Lung (tissue), 12 donors: ENCODE data around the gene SCUBE3. TPM values are rescaled to one million over a fixed set of nuclear protein-coding genes. Genes with fewer than 3 reads are reported as not detected.

Experiments used
- ATAC-seq: fragments of 200-7000 bp; cut with Tn5 transposase; one replicate; pipeline ENCODE4 v1.9.1; 2020; ENCODE audit warnings: moderate number of reproducible peaks; ENCODE audit not compliant: insufficient read depth, low FRiP score
- DNase-seq, 3 donors: peaks; one replicate each; pipeline ENCODE4 v3.0.0-alpha.2; 2013 to 2017
- H3K27ac ChIP-seq, 2 donors: one replicate each; pipeline ENCODE4 v1.5.1; 2013; ENCODE audit warnings: mild to moderate bottlenecking in 2 of 2, moderate library complexity in 2 of 2, control low read depth in 1 of 2, inconsistent platforms in 1 of 2, low read depth in 1 of 2, low read length in 1 of 2
- H3K27me3 ChIP-seq, 3 donors: one replicate each; pipeline ENCODE4 v1.5.1; 2013; ENCODE audit warnings: low read length in 2 of 3; ENCODE audit not compliant: control insufficient read depth in 3 of 3, insufficient read depth in 3 of 3
- H3K36me3 ChIP-seq, 4 donors: one replicate each; pipeline ENCODE4 v1.5.1; 2013; ENCODE audit warnings: low read length in 4 of 4, mild to moderate bottlenecking in 1 of 4, moderate library complexity in 1 of 4; ENCODE audit not compliant: control insufficient read depth in 4 of 4, insufficient read depth in 4 of 4
- H3K4me1 ChIP-seq, 5 donors: one replicate each; pipeline ENCODE4 v1.5.1; 2013; ENCODE audit warnings: low read length in 5 of 5, mild to moderate bottlenecking in 2 of 5, moderate library complexity in 1 of 5; ENCODE audit not compliant: control insufficient read depth in 5 of 5, insufficient read depth in 5 of 5
- H3K4me3 ChIP-seq: one replicate; pipeline ENCODE4 v1.5.1; 2013; ENCODE audit warnings: mild to moderate bottlenecking, control low read depth, moderate library complexity
- H3K9ac ChIP-seq, 2 donors: one replicate each; pipeline ENCODE4 v1.5.1; 2013; ENCODE audit warnings: low read length in 2 of 2, control low read depth in 1 of 2; ENCODE audit not compliant: insufficient read depth in 1 of 2
- H3K9me3 ChIP-seq, 4 donors: one replicate each; pipeline ENCODE4 v1.5.1; 2013; ENCODE audit warnings: low read length in 3 of 4, mild to moderate bottlenecking in 1 of 4, moderate library complexity in 1 of 4; ENCODE audit not compliant: control insufficient read depth in 4 of 4, insufficient read depth in 3 of 4
- WGBS, 2 donors: extraction: QIAGEN DNeasy Blood & Tissue Kit; methylation state at CpG; one replicate each; pipeline ENCODE4 v1.1.7; 2013; 5-methylcytosine and 5-hydroxymethylcytosine counted together
- polyA plus RNA-seq, 2 donors: library from polyadenylated mRNA; stranded (reverse); fragments of 200-250 nt; gene quantifications; one replicate each; pipeline ENCODE4 v1.2.1, GENCODE V29; 2013
- total RNA-seq, 2 donors: library from RNA; depleted of rRNA in 1 of 2; stranded (reverse); fragments of >200 nt in 1 of 2; gene quantifications; one replicate each; pipeline ENCODE4 v1.2.1, GENCODE V29; 2014 to 2021
- TF ChIP-seq, protein P1 (sequence below): IDR thresholded peaks from 2 replicates; pipeline ENCODE4 v1.5.1; 2012; ENCODE audit warnings: mild to moderate bottlenecking; ENCODE audit errors: control extremely low read depth, extremely low read depth
- donor health status: control.
- donor health status: control.
- donor health status: Bipolar disorder and iron deficiency.
- donor health status: healthy.
- donor health status: DM: yes; HTN: yes; CAD: no.

The SCUBE3 gene
- total and polyA plus RNA-seq, 4 donors, result 0.02 to 2.1 (median 0.92) TPM

DNA sequence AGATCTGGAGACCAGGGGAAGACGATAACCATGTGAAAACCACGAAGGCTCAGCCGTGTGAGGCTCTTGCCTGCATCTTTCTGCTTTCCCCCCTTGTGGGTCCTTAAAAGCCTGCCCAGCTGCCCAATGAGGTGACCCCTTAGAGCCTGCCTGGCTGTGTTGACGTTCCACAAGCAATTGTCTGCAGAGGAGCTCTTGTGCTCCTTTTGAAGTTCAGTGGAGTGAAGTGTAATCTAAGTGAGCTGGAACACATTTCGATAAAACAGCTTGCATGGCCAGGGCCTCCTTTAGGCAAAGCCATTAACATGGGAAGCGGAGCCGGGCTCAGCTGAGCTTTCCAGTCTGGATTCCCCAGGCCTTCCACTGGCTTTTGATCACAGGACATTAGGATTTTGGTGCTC is 45.3 kb upstream of the SCUBE3 start:
- Histone ChIP-seq H3K36me3 (no peaks in the 10 kb centered on the region), H3K27ac (no peak overlapping the region), H3K27me3 (no peaks in the 10 kb centered on the region), H3K4me3 (no peak overlapping the region), H3K4me1 (peaks cover 0 to 21% (median 2%) of the 10 kb centered on the region in 5 donors), H3K9me3 (no peaks in the 10 kb centered on the region), H3K9ac (no peak overlapping the region)
- TF ChIP-seq, protein P1, sequence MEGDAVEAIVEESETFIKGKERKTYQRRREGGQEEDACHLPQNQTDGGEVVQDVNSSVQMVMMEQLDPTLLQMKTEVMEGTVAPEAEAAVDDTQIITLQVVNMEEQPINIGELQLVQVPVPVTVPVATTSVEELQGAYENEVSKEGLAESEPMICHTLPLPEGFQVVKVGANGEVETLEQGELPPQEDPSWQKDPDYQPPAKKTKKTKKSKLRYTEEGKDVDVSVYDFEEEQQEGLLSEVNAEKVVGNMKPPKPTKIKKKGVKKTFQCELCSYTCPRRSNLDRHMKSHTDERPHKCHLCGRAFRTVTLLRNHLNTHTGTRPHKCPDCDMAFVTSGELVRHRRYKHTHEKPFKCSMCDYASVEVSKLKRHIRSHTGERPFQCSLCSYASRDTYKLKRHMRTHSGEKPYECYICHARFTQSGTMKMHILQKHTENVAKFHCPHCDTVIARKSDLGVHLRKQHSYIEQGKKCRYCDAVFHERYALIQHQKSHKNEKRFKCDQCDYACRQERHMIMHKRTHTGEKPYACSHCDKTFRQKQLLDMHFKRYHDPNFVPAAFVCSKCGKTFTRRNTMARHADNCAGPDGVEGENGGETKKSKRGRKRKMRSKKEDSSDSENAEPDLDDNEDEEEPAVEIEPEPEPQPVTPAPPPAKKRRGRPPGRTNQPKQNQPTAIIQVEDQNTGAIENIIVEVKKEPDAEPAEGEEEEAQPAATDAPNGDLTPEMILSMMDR, result no peak
- WGBS, 2 donors, result 70 to 79% methylated on average over 7 of the region's 7 CpGs
- ATAC-seq (no peak), DNase-seq (peak; percentile 61 to 78 (median 68))

DNA sequence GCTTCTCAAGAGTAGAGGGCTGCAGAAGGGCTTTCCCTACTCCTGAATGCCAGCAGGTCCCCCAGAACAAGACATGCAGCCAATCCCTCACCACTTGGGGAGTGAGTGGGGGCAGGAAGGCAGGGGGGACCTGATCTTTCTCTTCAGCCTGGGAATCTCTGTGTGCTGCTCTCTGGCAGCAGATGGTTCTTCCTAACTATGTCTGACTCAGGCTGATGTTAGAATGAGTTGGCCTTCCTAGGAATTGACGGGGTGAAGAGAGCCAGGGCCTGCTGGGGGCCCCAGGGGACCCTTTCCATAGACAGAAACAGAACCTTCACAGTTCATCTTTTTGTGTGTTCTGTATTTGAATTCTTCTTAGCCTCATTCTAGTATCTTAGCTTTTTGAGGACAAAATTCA is 43.6 kb upstream of the SCUBE3 start:
- no peaks in the 10 kb centered on the region for H3K9me3 ChIP-seq
- no peak for DNase-seq
- 97% methylated on average over 1 of the region's 1 CpG for WGBS, 2 donors
- TF ChIP-seq, protein P1, result no peak
- no peak for ATAC-seq
- H3K4me1 ChIP-seq, result peaks cover 0 to 11% (median 2%) of the 10 kb centered on the region in 5 donors
- H3K36me3 ChIP-seq, result no peaks in the 10 kb centered on the region
- no peak overlapping the region for H3K27ac ChIP-seq
- H3K27me3 ChIP-seq, result no peaks in the 10 kb centered on the region
- H3K4me3 ChIP-seq, result no peak overlapping the region
- no peak overlapping the region for H3K9ac ChIP-seq

DNA sequence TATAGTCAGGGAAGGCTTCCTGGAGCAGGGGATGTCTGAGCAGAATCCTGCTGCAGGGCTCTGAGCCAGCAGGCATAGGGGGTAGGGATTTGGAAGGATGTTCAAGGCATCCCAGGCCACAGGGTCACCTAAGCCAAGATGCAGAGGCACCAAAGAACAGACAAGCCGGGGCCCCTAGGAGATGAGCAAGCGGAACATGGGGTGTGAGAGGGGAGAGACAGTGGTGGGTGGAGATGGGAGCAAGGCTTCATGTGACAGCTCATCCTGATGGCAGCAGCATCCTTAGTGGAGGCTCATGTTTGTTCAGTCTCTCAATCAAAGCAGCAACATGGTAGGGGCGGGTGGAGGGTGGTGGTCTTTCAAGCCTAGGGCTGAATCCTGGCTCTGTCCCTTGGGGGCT is 42.9 kb upstream of the SCUBE3 start:
- H3K27me3 ChIP-seq, result no peaks in the 10 kb centered on the region
- 90 to 93% methylated on average over 3 of the region's 3 CpGs for WGBS, 2 donors
- H3K4me1 ChIP-seq, result peaks cover 0 to 11% (median 2%) of the 10 kb centered on the region in 5 donors
- no peak overlapping the region for H3K4me3 ChIP-seq
- TF ChIP-seq, protein P1, result no peak
- no peak overlapping the region for H3K27ac ChIP-seq
- H3K9me3 ChIP-seq, result no peaks in the 10 kb centered on the region
- ATAC-seq (no peak), DNase-seq (no peak)
- no peaks in the 10 kb centered on the region for H3K36me3 ChIP-seq
- H3K9ac ChIP-seq, result no peak overlapping the region

DNA sequence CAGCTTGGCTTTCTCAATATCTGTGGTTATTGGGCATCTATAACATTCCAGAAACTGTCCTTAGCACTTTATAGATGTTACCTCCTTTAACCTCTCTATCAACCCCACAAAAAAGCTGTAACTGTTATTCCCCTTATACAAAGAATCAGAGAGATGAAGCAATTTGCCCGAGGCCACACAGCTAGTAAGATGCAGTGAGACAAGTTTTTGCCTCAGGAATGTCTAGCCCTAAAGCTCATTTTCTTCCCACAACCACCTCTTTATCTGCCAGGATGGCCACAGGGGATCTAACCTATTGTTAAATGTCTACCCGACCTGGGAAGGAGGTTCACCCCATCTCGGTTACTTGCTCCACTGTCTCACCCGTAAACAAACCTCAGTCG is 40.7 kb upstream of the SCUBE3 start:
- TF ChIP-seq, protein P1, result no peak
- ATAC-seq (no peak), DNase-seq (no peak)
- Histone ChIP-seq H3K9me3 (no peaks in the 10 kb centered on the region), H3K27ac (no peak overlapping the region), H3K27me3 (no peaks in the 10 kb centered on the region), H3K36me3 (no peaks in the 10 kb centered on the region), H3K9ac (no peak overlapping the region), H3K4me3 (no peak overlapping the region), H3K4me1 (peaks cover 0 to 17% (median 0%) of the 10 kb centered on the region in 5 donors)
- WGBS, 2 donors, result 83% methylated on average over 5 of the region's 5 CpGs
